GM12874 (cell line): ENCODE measurements around the gene GRIN2A.

ENCODE experiments used
- CTCF ChIP-seq: IDR thresholded peaks from 2 replicates; pipeline ENCODE4 v1.5.1; 2011; ENCODE audit warnings: low read depth, mild to moderate bottlenecking, control low read depth, low read length, moderate library complexity; ENCODE audit not compliant: insufficient read depth

Gene GRIN2A

GRCh38 chr16:10181196-10182162 is 749 bp downstream of the GRIN2A start:
- peak; percentile 98 for TF ChIP-seq CTCF

- peak; percentile 63 for TF ChIP-seq CTCF
These were observed 1.5 kb downstream of the GRIN2A start for GRCh38 chr16:10180771-10181163.

GRCh38 chr16:10180042-10180770 is 2.0 kb downstream of the GRIN2A start:
- TF ChIP-seq CTCF, result no peak

- TF ChIP-seq CTCF, result no peak
These were observed 3.7 kb downstream of the GRIN2A start for GRCh38 chr16:10178526-10178925.

- TF ChIP-seq CTCF, result no peak
These were observed 4.1 kb downstream of the GRIN2A start for GRCh38 chr16:10178080-10178479.

GRCh38 chr16:10172848-10173655 is 9.2 kb downstream of the GRIN2A start:
- TF ChIP-seq CTCF, result no peak

GRCh38 chr16:10171221-10171620 is 11.0 kb downstream of the GRIN2A start:
- TF ChIP-seq CTCF, result no peak
